Measurements from ENCODE around the gene ATP10A.

- TF ChIP-seq EZH2 (IDR thresholded peaks at IDR 0.05) (no peak), POLR2AphosphoS5 (IDR thresholded peaks at IDR 0.05; ENCODE audit: borderline replicate concordance, low read depth, low read length) (no peak), FOXP2 (optimal IDR thresholded peaks at IDR 0.05; ENCODE audit: control extremely low read depth, extremely low read length, insufficient read depth) (no peak)
Observed at GRCh38 chr15:25899870-25900269, 36.7 kb upstream of the ATP10A start.
